Stimulated activated naive CD8-positive, alpha-beta T cell treated with anti-CD3 and anti-CD28 coated beads, Interleukin-15, Interleukin-2, amounts not matched to agents 100 ng/mL and 50 ng/mL, for 24 hours (primary cell): ENCODE measurements around the gene MT1HL1.
"Not testable (repeated sequence)": the region's sequence is repeated elsewhere in the genome, so short reads cannot be mapped to it uniquely, and the experiment has no call there.

Experiments used
- H3K27ac Mint-ChIP-seq: one replicate; pipeline ENCODE4 v1.8.0; 2021; ENCODE audit warnings: mild to moderate bottlenecking, mixed read lengths
- H3K27me3 Mint-ChIP-seq: one replicate; pipeline ENCODE4 v1.8.0; 2021; ENCODE audit warnings: mixed read lengths
- H3K36me3 Mint-ChIP-seq: one replicate; pipeline ENCODE4 v1.8.0; 2021; ENCODE audit warnings: low read depth, mixed read lengths
- H3K4me1 Mint-ChIP-seq: one replicate; pipeline ENCODE4 v1.8.0; 2021; ENCODE audit warnings: low read depth, mixed read lengths
- H3K4me3 Mint-ChIP-seq: one replicate; pipeline ENCODE4 v1.8.0; 2021; ENCODE audit warnings: mild to moderate bottlenecking, mixed read lengths
- H3K9me3 Mint-ChIP-seq: one replicate; pipeline ENCODE4 v1.8.0; 2021; ENCODE audit warnings: mixed read lengths

Gene MT1HL1

GRCh38 chr1:237000191-237000590 lies 4.0 kb downstream of the MT1HL1 start:
- H3K27ac Mint-ChIP-seq: no peak overlapping the region
- H3K4me3 Mint-ChIP-seq: no peak overlapping the region
- no peaks in the 10 kb centered on the region for H3K27me3 Mint-ChIP-seq
- H3K36me3 Mint-ChIP-seq: no peaks in the 10 kb centered on the region
- H3K4me1 Mint-ChIP-seq: no peaks in the 10 kb centered on the region
- no peaks in the 10 kb centered on the region for H3K9me3 Mint-ChIP-seq

DNA sequence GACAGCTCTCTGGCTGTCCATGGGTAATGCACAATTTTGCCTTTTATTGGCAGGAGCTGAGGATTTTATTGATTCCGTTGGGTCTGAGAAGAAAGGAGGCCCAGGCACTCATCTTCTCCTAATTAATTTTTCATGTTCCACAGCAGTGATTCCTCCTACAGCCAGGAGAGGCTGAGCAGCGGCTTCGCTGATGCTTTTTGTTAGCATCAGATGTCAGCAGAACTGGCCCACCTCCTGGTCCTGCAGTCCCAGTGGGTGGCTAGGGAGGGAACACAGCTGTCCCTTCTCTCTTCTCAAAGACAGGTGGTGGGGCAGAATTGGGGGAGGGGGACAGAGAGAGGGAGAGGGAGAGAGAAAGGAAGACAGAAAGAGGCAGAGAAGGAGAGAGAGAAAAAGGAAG lies 5.7 kb downstream of the MT1HL1 start:
- no peak overlapping the region for H3K4me3 Mint-ChIP-seq
- no peaks in the 10 kb centered on the region for H3K36me3 Mint-ChIP-seq
- H3K9me3 Mint-ChIP-seq: no peaks in the 10 kb centered on the region
- no peak overlapping the region for H3K27ac Mint-ChIP-seq
- H3K4me1 Mint-ChIP-seq: no peaks in the 10 kb centered on the region
- no peaks in the 10 kb centered on the region for H3K27me3 Mint-ChIP-seq

- Mint-ChIP-seq H3K9me3 (no peaks in the 10 kb centered on the region), H3K27me3 (no peaks in the 10 kb centered on the region), H3K36me3 (no peaks in the 10 kb centered on the region), H3K27ac (no peak overlapping the region), H3K4me3 (no peak overlapping the region), H3K4me1 (no peaks in the 10 kb centered on the region)
Measured at GRCh38 chr1:236997882-236998281, 6.4 kb downstream of the MT1HL1 start.

DNA sequence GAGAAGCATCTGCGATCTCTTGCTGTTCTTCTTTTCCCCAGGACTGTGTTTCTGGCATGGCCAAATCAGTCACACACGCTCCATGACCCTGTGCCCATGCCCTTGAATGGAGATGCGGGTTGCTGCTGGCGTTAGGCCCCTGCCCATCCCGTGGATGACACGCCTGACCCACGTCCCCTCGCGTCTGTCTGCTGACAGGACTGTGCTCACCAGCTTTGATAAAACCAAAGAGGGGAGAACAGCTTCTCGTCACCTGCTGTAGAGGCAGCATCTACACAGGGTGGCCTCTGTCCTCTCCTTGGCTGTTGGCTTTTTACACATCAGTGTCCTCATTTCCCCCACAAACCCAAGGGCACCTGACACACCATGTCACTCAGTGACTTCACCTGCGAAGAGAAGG lies 6.9 kb downstream of the MT1HL1 start:
- Mint-ChIP-seq H3K4me1 (no peaks in the 10 kb centered on the region), H3K9me3 (no peaks in the 10 kb centered on the region), H3K27me3 (peaks cover 1% of the 10 kb centered on the region), H3K4me3 (no peak overlapping the region), H3K36me3 (no peaks in the 10 kb centered on the region), H3K27ac (no peak overlapping the region)

DNA sequence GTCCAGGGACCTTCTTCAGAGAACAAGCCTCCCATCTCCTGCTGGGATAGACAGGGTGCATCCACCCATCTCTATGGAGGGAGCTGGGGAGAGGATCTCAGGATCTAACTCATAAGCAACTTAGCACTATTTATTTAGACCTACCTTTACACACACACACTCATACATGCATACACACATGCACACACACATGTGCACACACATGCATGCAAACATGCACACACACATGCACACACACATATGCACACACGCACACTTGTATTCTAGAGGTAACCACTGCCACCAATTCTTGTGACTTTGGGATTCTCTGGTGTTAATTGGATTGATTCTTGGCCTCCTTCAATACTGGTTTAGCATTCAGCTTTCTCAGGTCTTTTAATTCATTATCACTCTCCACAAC lies 9.8 kb downstream of the MT1HL1 start:
- peaks cover 14% of the 10 kb centered on the region for H3K9me3 Mint-ChIP-seq
- H3K27ac Mint-ChIP-seq: no peak overlapping the region
- no peak overlapping the region for H3K4me3 Mint-ChIP-seq
- H3K27me3 Mint-ChIP-seq: peaks cover 5% of the 10 kb centered on the region
- no peaks in the 10 kb centered on the region for H3K4me1 Mint-ChIP-seq
- no peaks in the 10 kb centered on the region for H3K36me3 Mint-ChIP-seq

- H3K27ac Mint-ChIP-seq: no peak overlapping the region
- H3K9me3 Mint-ChIP-seq: peaks cover 14% of the 10 kb centered on the region
- no peaks in the 10 kb centered on the region for H3K4me1 Mint-ChIP-seq
- peaks cover 10% of the 10 kb centered on the region for H3K27me3 Mint-ChIP-seq
- no peaks in the 10 kb centered on the region for H3K36me3 Mint-ChIP-seq
- H3K4me3 Mint-ChIP-seq: no peak overlapping the region
Measured at GRCh38 chr1:236992449-236992848, 11.8 kb downstream of the MT1HL1 start.

GRCh38 chr1:236990052-236990445 lies 14.2 kb downstream of the MT1HL1 start:
- no peaks in the 10 kb centered on the region for H3K36me3 Mint-ChIP-seq
- no peaks in the 10 kb centered on the region for H3K4me1 Mint-ChIP-seq
- no peak overlapping the region for H3K4me3 Mint-ChIP-seq
- H3K27me3 Mint-ChIP-seq: peaks cover 10% of the 10 kb centered on the region
- no peak overlapping the region for H3K27ac Mint-ChIP-seq
- H3K9me3 Mint-ChIP-seq: peaks cover 14% of the 10 kb centered on the region

- H3K4me1 Mint-ChIP-seq: no peaks in the 10 kb centered on the region
- peaks cover 14% of the 10 kb centered on the region for H3K9me3 Mint-ChIP-seq
- no peaks in the 10 kb centered on the region for H3K36me3 Mint-ChIP-seq
- no peak overlapping the region for H3K27ac Mint-ChIP-seq
- no peak overlapping the region for H3K4me3 Mint-ChIP-seq
- peaks cover 10% of the 10 kb centered on the region for H3K27me3 Mint-ChIP-seq
Measured at GRCh38 chr1:236989290-236990051, 14.8 kb downstream of the MT1HL1 start.

GRCh38 chr1:236983818-236984217 lies 20.4 kb downstream of the MT1HL1 start:
- H3K4me3 Mint-ChIP-seq: no peak overlapping the region
- H3K36me3 Mint-ChIP-seq: no peaks in the 10 kb centered on the region
- H3K27me3 Mint-ChIP-seq: peaks cover 2% of the 10 kb centered on the region
- H3K4me1 Mint-ChIP-seq: no peaks in the 10 kb centered on the region
- H3K9me3 Mint-ChIP-seq: no peaks in the 10 kb centered on the region
- H3K27ac Mint-ChIP-seq: no peak overlapping the region

DNA sequence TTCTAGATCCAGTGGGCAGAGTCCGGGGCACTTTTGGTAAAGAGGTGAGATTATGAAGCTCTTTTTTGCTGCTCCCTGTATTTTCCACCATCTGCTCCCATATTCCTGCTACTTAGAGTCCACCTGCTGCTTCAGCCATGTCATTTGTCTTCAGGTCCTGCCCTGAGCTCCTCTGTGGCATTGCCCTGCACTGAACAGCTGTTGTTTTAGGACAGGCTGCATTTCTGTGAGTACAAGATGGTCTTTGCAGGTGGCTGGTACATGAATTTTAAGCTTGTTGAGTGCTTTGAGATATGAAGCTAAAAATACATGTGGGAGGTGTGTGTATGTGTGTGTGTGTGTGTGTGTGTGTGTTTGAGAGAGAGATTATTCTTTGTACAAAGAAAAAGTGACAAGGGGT lies 21.9 kb downstream of the MT1HL1 start:
- H3K27me3 Mint-ChIP-seq: no peaks in the 10 kb centered on the region
- no peak overlapping the region for H3K27ac Mint-ChIP-seq
- no peaks in the 10 kb centered on the region for H3K4me1 Mint-ChIP-seq
- no peaks in the 10 kb centered on the region for H3K36me3 Mint-ChIP-seq
- no peak overlapping the region for H3K4me3 Mint-ChIP-seq
- H3K9me3 Mint-ChIP-seq: no peaks in the 10 kb centered on the region

DNA sequence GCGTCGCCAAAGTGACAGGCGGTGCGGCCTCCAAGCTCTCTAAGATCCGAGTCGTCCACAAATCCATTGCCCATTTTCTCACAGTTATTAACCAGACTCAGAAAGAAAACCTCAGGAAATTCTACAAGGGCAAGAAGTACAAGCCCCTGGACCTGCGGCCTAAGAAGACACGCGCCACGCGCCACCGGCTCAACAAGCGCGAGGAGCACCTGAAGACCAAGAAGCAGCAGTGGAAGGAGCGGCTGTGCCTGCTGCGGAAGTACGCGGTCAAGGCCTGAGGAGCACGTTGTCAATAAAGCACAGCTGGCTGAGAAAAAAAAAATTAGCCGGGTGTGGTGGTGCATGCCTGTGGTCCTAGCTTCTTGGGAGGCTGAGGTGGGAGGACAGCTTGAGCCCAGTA lies 22.8 kb downstream of the MT1HL1 start:
- not testable (repeated sequence) for H3K27ac Mint-ChIP-seq, H3K4me1 Mint-ChIP-seq, H3K4me3 Mint-ChIP-seq, H3K36me3 Mint-ChIP-seq, H3K27me3 Mint-ChIP-seq, H3K9me3 Mint-ChIP-seq

- Mint-ChIP-seq H3K4me1 (no peaks in the 10 kb centered on the region), H3K36me3 (no peaks in the 10 kb centered on the region), H3K4me3 (no peak overlapping the region), H3K27me3 (no peaks in the 10 kb centered on the region), H3K27ac (no peak overlapping the region), H3K9me3 (peaks cover 5% of the 10 kb centered on the region)
Measured at GRCh38 chr1:236980673-236981072, 23.6 kb downstream of the MT1HL1 start.

GRCh38 chr1:236979149-236979900 lies 24.9 kb downstream of the MT1HL1 start:
- H3K9me3 Mint-ChIP-seq: peaks cover 5% of the 10 kb centered on the region
- H3K27ac Mint-ChIP-seq: no peak overlapping the region
- no peak overlapping the region for H3K4me3 Mint-ChIP-seq
- no peaks in the 10 kb centered on the region for H3K36me3 Mint-ChIP-seq
- H3K4me1 Mint-ChIP-seq: no peaks in the 10 kb centered on the region
- no peaks in the 10 kb centered on the region for H3K27me3 Mint-ChIP-seq

DNA sequence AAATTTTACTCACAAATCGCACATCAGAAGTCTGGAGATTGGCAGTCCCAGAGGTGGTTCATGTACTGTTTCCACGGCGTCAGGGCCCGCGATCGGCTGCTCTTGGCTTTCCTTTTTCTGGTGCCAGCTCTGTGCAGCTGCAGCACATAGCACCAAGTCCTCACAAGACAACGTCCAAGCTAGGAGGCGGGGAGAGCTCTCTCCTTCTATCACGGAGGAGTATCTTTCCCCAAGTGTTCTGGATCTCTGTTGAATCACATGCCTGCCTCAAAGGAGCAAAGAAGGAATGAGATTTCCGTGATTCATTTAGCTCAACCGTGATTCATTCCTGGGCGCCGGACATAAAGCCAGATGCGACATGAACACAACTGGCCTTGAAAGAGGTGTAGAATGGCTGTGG lies 25.5 kb downstream of the MT1HL1 start:
- H3K36me3 Mint-ChIP-seq: no peaks in the 10 kb centered on the region
- no peaks in the 10 kb centered on the region for H3K4me1 Mint-ChIP-seq
- H3K9me3 Mint-ChIP-seq: peaks cover 5% of the 10 kb centered on the region
- H3K27ac Mint-ChIP-seq: no peak overlapping the region
- no peak overlapping the region for H3K4me3 Mint-ChIP-seq
- H3K27me3 Mint-ChIP-seq: no peaks in the 10 kb centered on the region

DNA sequence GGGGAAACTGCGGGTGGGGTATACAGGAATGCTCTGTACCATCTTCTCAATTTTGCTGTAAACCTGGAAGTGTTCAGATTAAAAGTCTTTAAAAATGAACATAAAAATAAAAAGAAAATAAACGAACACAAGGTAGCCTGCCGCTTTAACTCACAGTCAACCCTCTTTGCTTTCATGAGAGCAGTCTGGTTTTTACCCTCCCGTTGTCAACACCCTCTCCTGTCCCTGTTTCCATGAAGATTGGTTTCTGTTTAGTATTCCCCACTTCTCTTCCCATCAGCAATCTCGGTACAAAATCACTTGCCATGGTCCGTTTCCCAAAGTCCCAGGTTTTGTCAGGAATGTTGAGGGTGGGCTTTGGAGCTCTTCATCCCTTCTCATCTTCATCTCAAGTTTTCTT lies 28.8 kb downstream of the MT1HL1 start:
- H3K4me3 Mint-ChIP-seq: no peak overlapping the region
- H3K4me1 Mint-ChIP-seq: no peaks in the 10 kb centered on the region
- H3K9me3 Mint-ChIP-seq: peaks cover 5% of the 10 kb centered on the region
- H3K36me3 Mint-ChIP-seq: no peaks in the 10 kb centered on the region
- no peak overlapping the region for H3K27ac Mint-ChIP-seq
- H3K27me3 Mint-ChIP-seq: peaks cover 7% of the 10 kb centered on the region

GRCh38 chr1:236974025-236974424 lies 30.2 kb downstream of the MT1HL1 start:
- H3K36me3 Mint-ChIP-seq, H3K27me3 Mint-ChIP-seq, H3K4me3 Mint-ChIP-seq, H3K4me1 Mint-ChIP-seq, H3K9me3 Mint-ChIP-seq, H3K27ac Mint-ChIP-seq: not testable (repeated sequence)
